KOPT-K1 (cell line): ENCODE data around the gene UNC13D.
A peak's percentile ranks its signal among the peaks of the same experiment; 100 is the strongest.
"Not testable (repeated sequence)": the region's sequence is repeated elsewhere in the genome, so short reads cannot be mapped to it uniquely, and the experiment has no call there.

Source experiments
- H3K27ac ChIP-seq: fragments of 200-600 bp; sonication (generic); 2 replicates; pipeline ENCODE4 v1.5.1; 2016; ENCODE audit warnings: antibody characterized with exemption, mild to moderate bottlenecking, low read depth, low read length; ENCODE audit not compliant: poor library complexity, severe bottlenecking
- H3K36me3 ChIP-seq: fragments of 200-600 bp; sonication (generic); 2 replicates; pipeline ENCODE4 v1.5.1; 2017; ENCODE audit warnings: antibody characterized with exemption, mild to moderate bottlenecking, low read length, moderate library complexity; ENCODE audit not compliant: insufficient read depth
- H3K9me3 ChIP-seq: fragments of 200-600 bp; sonication (generic); 2 replicates; pipeline ENCODE4 v1.5.1; 2017; ENCODE audit warnings: antibody characterized with exemption, low read length, mild to moderate bottlenecking; ENCODE audit not compliant: insufficient read depth, poor library complexity, severe bottlenecking

UNC13D gene

GRCh38 chr17:75795820-75796607, 48.2 kb downstream of the UNC13D start:
- H3K27ac ChIP-seq = no peak overlapping the region
- H3K36me3 ChIP-seq = peaks cover 96% of the 10 kb centered on the region
- H3K9me3 ChIP-seq = no peaks in the 10 kb centered on the region

GRCh38 chr17:75793460-75793859, 50.7 kb downstream of the UNC13D start:
- Histone ChIP-seq H3K36me3 (peaks cover 80% of the 10 kb centered on the region), H3K27ac (no peak overlapping the region), H3K9me3 (no peaks in the 10 kb centered on the region)

- H3K36me3 ChIP-seq = peaks cover 58% of the 10 kb centered on the region
- no peaks in the 10 kb centered on the region for H3K9me3 ChIP-seq
Measured at GRCh38 chr17:75791254-75791653, 53.0 kb downstream of the UNC13D start.

GRCh38 chr17:75785016-75785890, 59.0 kb downstream of the UNC13D start:
- Histone ChIP-seq H3K36me3 (peaks cover 3% of the 10 kb centered on the region), H3K27ac (peak overlapping the region; percentile 98), H3K9me3 (no peaks in the 10 kb centered on the region)

More at GRCh38 chr17:75791254-75791653, 53.0 kb downstream of the UNC13D start:
- no peak overlapping the region for H3K27ac ChIP-seq

- Histone ChIP-seq H3K9me3 (no peaks in the 10 kb centered on the region), H3K36me3 (no peaks in the 10 kb centered on the region; the same call in 1 of the 2 replicates), H3K27ac (peak within 1 kb of the TSS; percentile 98)
Measured at GRCh38 chr17:75784473-75785015, 59.7 kb downstream of the UNC13D start, which contains the start of gene UNK. UNK (plus strand) TSS chr17:75784806; CDS start chr17:75784881, 75 bp downstream.

- H3K36me3 ChIP-seq = peaks cover 6% of the 10 kb centered on the region
- H3K27ac ChIP-seq = peak overlapping the region; percentile 98
Measured at GRCh38 chr17:75783803-75784472, 60.3 kb downstream of the UNC13D start.

GRCh38 chr17:75783069-75783783, 61.0 kb downstream of the UNC13D start:
- no peaks in the 10 kb centered on the region for H3K9me3 ChIP-seq
- H3K27ac ChIP-seq = peak overlapping the region; percentile 98
- H3K36me3 ChIP-seq = peaks cover 13% of the 10 kb centered on the region

More at GRCh38 chr17:75783803-75784472, 60.3 kb downstream of the UNC13D start:
- no peaks in the 10 kb centered on the region for H3K9me3 ChIP-seq

GRCh38 chr17:75779987-75780889, 64.0 kb downstream of the UNC13D start:
- Histone ChIP-seq H3K9me3 (no peaks in the 10 kb centered on the region), H3K27ac (peak overlapping the region; percentile 51), H3K36me3 (peaks cover 43% of the 10 kb centered on the region)

- Histone ChIP-seq H3K9me3 (no peaks in the 10 kb centered on the region), H3K27ac (peak overlapping the region; percentile 92), H3K36me3 (peaks cover 51% of the 10 kb centered on the region)
Measured at GRCh38 chr17:75779250-75779986, 64.8 kb downstream of the UNC13D start.

GRCh38 chr17:75778861-75779249, 65.3 kb downstream of the UNC13D start:
- peak overlapping the region; percentile 92 for H3K27ac ChIP-seq
- H3K36me3 ChIP-seq = peaks cover 54% of the 10 kb centered on the region

GRCh38 chr17:75778066-75778860, 65.9 kb downstream of the UNC13D start:
- H3K9me3 ChIP-seq = not testable (repeated sequence)
- Histone ChIP-seq H3K36me3 (peaks cover 54% of the 10 kb centered on the region), H3K27ac (peak overlapping the region; percentile 92)

More at GRCh38 chr17:75778861-75779249, 65.3 kb downstream of the UNC13D start:
- H3K9me3 ChIP-seq = no peaks in the 10 kb centered on the region

GRCh38 chr17:75777296-75777922, 66.8 kb downstream of the UNC13D start:
- H3K27ac ChIP-seq = peak overlapping the region; percentile 32
- H3K36me3 ChIP-seq = peaks cover 54% of the 10 kb centered on the region
- no peaks in the 10 kb centered on the region for H3K9me3 ChIP-seq
